HepG2 (cell line): Measurements from ENCODE around the gene MZF1.
"Not testable (repeated sequence)": the region's sequence is repeated elsewhere in the genome, so short reads cannot be mapped to it uniquely, and the experiment has no call there.

Experiments used
- EZH2 ChIP-seq: conservative IDR thresholded peaks from 2 replicates; pipeline ENCODE4 v1.6.1; 2012; ENCODE audit warnings: mild to moderate bottlenecking, low read depth, low read length, moderate library complexity
- FOSL1 ChIP-seq: sonication (generic); formaldehyde crosslinking; IDR thresholded peaks from 2 replicates; pipeline ENCODE4 v1.9.0; 2021; ENCODE audit warnings: missing genetic modification reagents, borderline replicate concordance
- LRRFIP1 ChIP-seq: sonication (generic); formaldehyde crosslinking; conservative IDR thresholded peaks from 2 replicates; pipeline ENCODE4 v1.4.0; 2020; ENCODE audit warnings: missing genetic modification reagents
- PRDM10 ChIP-seq: sonication (generic); formaldehyde crosslinking; IDR thresholded peaks from 2 replicates; pipeline ENCODE4 v1.4.0; 2020; ENCODE audit warnings: low read depth, missing genetic modification reagents
- TF ChIP-seq, protein P1 (sequence below): sonication (generic); formaldehyde crosslinking; IDR thresholded peaks from 2 replicates; pipeline ENCODE4 v1.5.0; 2020; ENCODE audit warnings: mild to moderate bottlenecking, missing genetic modification reagents, moderate library complexity

GRCh38 chr19:58542641-58543372 lies 30.3 kb downstream of the MZF1 start:
- TF ChIP-seq, protein P1, sequence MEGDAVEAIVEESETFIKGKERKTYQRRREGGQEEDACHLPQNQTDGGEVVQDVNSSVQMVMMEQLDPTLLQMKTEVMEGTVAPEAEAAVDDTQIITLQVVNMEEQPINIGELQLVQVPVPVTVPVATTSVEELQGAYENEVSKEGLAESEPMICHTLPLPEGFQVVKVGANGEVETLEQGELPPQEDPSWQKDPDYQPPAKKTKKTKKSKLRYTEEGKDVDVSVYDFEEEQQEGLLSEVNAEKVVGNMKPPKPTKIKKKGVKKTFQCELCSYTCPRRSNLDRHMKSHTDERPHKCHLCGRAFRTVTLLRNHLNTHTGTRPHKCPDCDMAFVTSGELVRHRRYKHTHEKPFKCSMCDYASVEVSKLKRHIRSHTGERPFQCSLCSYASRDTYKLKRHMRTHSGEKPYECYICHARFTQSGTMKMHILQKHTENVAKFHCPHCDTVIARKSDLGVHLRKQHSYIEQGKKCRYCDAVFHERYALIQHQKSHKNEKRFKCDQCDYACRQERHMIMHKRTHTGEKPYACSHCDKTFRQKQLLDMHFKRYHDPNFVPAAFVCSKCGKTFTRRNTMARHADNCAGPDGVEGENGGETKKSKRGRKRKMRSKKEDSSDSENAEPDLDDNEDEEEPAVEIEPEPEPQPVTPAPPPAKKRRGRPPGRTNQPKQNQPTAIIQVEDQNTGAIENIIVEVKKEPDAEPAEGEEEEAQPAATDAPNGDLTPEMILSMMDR (CRISPR knock-in tag), result not testable (repeated sequence)
- not testable (repeated sequence) for TF ChIP-seq EZH2; FOSL1 (CRISPR knock-in tag); LRRFIP1; PRDM10 (CRISPR knock-in tag)
